ENCODE results near the gene KCNK2.

DNA sequence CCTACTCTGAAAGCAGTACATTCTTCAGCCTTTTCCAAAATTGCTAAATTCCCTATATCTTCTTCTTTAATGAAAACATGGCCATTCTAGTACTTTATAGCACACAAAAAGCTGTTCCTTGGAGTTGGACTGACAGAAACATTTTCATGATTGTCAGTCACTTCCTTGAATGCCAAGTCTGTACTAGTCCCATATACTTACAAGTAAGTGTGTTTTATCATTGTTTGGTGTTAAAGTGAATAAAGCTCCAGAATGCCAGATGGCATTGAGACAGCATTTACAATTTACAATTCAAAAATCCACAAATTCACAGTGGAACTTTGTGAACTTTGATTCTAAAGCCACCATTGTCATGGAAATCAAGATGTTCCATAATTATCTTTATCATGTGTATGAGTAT is 36.5 kb downstream of the KCNK2 start:
- TF ChIP-seq EZH2 (IDR thresholded peaks at IDR 0.05; ENCODE audit: borderline replicate concordance) = no peak
- TF ChIP-seq, protein P1, sequence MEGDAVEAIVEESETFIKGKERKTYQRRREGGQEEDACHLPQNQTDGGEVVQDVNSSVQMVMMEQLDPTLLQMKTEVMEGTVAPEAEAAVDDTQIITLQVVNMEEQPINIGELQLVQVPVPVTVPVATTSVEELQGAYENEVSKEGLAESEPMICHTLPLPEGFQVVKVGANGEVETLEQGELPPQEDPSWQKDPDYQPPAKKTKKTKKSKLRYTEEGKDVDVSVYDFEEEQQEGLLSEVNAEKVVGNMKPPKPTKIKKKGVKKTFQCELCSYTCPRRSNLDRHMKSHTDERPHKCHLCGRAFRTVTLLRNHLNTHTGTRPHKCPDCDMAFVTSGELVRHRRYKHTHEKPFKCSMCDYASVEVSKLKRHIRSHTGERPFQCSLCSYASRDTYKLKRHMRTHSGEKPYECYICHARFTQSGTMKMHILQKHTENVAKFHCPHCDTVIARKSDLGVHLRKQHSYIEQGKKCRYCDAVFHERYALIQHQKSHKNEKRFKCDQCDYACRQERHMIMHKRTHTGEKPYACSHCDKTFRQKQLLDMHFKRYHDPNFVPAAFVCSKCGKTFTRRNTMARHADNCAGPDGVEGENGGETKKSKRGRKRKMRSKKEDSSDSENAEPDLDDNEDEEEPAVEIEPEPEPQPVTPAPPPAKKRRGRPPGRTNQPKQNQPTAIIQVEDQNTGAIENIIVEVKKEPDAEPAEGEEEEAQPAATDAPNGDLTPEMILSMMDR (IDR thresholded peaks at IDR 0.05; ENCODE audit: poor library complexity) = no peak

All from hepatocyte (in vitro differentiated cells).